Heart right ventricle (tissue), 16 donors: ENCODE data around the gene TMEM267. TPM values are rescaled to one million over a fixed set of nuclear protein-coding genes. Genes with fewer than 3 reads are reported as not detected.

Experiments
- ATAC-seq, 8 donors: fragments of 200-7000 bp; cut with Tn5 transposase; one replicate each; pipeline ENCODE4 v1.9.1; 2020; ENCODE audit warnings: mild to moderate bottlenecking in 8 of 8, moderate library complexity in 8 of 8, moderate number of reproducible peaks in 1 of 8
- DNase-seq, 2 donors: peaks; one replicate each; pipeline ENCODE4 v3.0.0-alpha.2; 2020
- H3K27ac ChIP-seq, 10 donors: fragments of 200-600 bp; sonication (generic) in 2 of 10; one replicate each; pipeline versions ENCODE4 v1.5.0 to v1.8.0; 2020 to 2022; ENCODE audit warnings: mild to moderate bottlenecking in 3 of 10
- H3K27me3 ChIP-seq, 7 donors: fragments of 200-600 bp; one replicate each; pipeline ENCODE4 v1.8.0; 2021 to 2022; ENCODE audit warnings: mild to moderate bottlenecking in 2 of 7
- H3K36me3 ChIP-seq, 9 donors: fragments of 200-600 bp; sonication (generic) in 1 of 9; one replicate each; pipeline versions ENCODE4 v1.5.0 to v1.8.0; 2020 to 2022; ENCODE audit warnings: mild to moderate bottlenecking in 2 of 9
- H3K4me1 ChIP-seq, 9 donors: fragments of 200-600 bp; sonication (generic) in 1 of 9; one replicate each; pipeline versions ENCODE4 v1.5.0 to v1.8.0; 2020 to 2022; ENCODE audit warnings: mild to moderate bottlenecking in 4 of 9
- H3K4me3 ChIP-seq, 10 donors: fragments of 200-600 bp; sonication (generic) in 2 of 10; one replicate each; pipeline versions ENCODE4 v1.5.0 to v1.8.0; 2020 to 2022; ENCODE audit warnings: mild to moderate bottlenecking in 7 of 10, moderate library complexity in 2 of 10
- H3K9me3 ChIP-seq, 11 donors: fragments of 200-600 bp in 10 of 11; sonication (generic) in 2 of 11; one replicate each; pipeline versions ENCODE4 v1.5.0 to v1.8.0; 2013 to 2022; ENCODE audit warnings: mild to moderate bottlenecking in 2 of 11, control low read depth in 1 of 11, moderate library complexity in 1 of 11
- WGBS, 2 donors: extraction: QIAGEN DNeasy Blood & Tissue Kit; methylation state at CpG; one replicate each; pipeline ENCODE4 v1.1.7; 2013; ENCODE audit warnings: inconsistent platforms in 1 of 2; 5-methylcytosine and 5-hydroxymethylcytosine counted together
- intact Hi-C, 10 donors: fragments of 100-400 bp; cut with DNase I; formaldehyde crosslinking; loops; one replicate each; pipeline versions ENCODE4 v1.11.1 to v1.14.2; 2022
- polyA plus RNA-seq, 2 donors: library from polyadenylated mRNA; stranded (reverse); fragments of 200-250 nt; gene quantifications; one replicate each; pipeline ENCODE4 v1.2.3, GENCODE V29; 2013
- total RNA-seq, 10 donors: library from RNA; stranded (reverse); fragmentation: NEBNext Ultra II Directional in 3 of 10; extraction: Animal tissue kit (Norgen Biotek cat#: 25700) in 3 of 10; gene quantifications; one replicate each; pipeline versions ENCODE4 v1.2.1 to v1.2.4, GENCODE V29; 2021 to 2023
- TF ChIP-seq, protein P1 (sequence below), 9 donors: fragments of 200-600 bp; sonication (generic) in 2 of 9; IDR thresholded peaks; one replicate each; pipeline versions ENCODE4 v1.5.0 to v1.8.0; 2021 to 2022; ENCODE audit warnings: antibody characterized with exemption in 9 of 9, mild to moderate bottlenecking in 5 of 9, moderate library complexity in 1 of 9
- donor health status: Arrhythmogenic right ventricular cardiomyopathy.
- donor health status: ischemic (EF 13 %, LVEDD 7.1; RV severe dilation, severe dysfunction).
- donor health status: healthy with polysubstance abuse.
- donor health status: DM: no; HTN: yes; CAD: no.
- donor health status: DM: no; HTN: no; CAD: no.
- donor health status: ischemic (EF 25% LVEDD 6.9; RV normal size, moderate dysfunction).
- donor health status: ischemic (EF 25% LVEDD 5.7; RV mildly dilated, moderate dysfunction).
- donor health status: healthy.
- donor health status: DM: yes; HTN: yes; CAD: no.
- donor health status: Ischemic cardiomyopathy.
- donor health status: ischemic (EF 35%, LVEDD 5.7; RV mildly dilated, moderate dysfunction).
- donor health status: nonischemic (EF 11% LVEDD 7.7; RV severe dilation, severe dysfunction).
- donor health status: DM: yes; HTN: yes; CAD: no.
- donor health status: PGD.
- donor health status: ischemic (EF 29% LVEDD 5.4; RV normal size, mild dysfunction).
- donor health status: nonischemic (EF 23%, LVEDD 6.1; RV moderate dilation, normal function).

TMEM267 gene
- total and polyA plus RNA-seq, 12 donors = 4.2 to 10.3 (median 5.6) TPM

DNA sequence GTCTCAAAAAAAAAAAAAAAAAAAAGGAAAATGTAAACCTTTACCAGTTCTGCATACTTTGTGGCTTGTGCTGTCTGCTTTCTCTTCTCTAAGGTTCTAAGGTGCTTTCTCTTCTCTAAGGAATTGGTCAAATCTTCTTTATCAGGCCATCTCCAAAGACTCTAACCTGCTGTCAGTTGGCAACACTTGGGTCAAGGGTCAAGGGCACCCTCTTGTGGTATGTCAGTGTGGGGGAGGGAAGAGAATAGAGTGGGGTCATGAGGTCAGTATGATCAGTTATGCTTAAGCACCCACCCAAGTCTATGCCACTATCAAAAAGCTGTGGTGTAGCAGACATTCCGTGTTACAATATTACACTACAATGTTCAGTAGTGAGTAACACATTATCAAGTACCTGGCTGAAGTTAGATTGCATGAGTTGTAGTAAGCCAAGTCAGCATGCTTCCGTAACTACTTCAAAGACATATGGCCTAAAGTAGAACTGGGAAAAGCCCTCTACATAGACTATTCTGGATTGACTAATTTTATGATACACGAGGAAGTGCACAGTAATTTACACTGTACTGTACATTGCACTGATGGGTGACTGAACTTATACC, 46.5 kb downstream of the TMEM267 start:
- DNase-seq (no peak), ATAC-seq (no peak)
- 95 to 96% methylated on average over 3 of the region's 3 CpGs for WGBS, 2 donors
- intact Hi-C loops = no loop called here
- Histone ChIP-seq H3K4me3 (no peak overlapping the region), H3K9me3 (peaks cover 0 to 39% (median 0%) of the 10 kb centered on the region in 11 donors), H3K27me3 (no peaks in the 10 kb centered on the region), H3K4me1 (peaks cover 0 to 13% (median 9%) of the 10 kb centered on the region in 9 donors), H3K36me3 (no peaks in the 10 kb centered on the region), H3K27ac (no peak overlapping the region)
- TF ChIP-seq, protein P1, sequence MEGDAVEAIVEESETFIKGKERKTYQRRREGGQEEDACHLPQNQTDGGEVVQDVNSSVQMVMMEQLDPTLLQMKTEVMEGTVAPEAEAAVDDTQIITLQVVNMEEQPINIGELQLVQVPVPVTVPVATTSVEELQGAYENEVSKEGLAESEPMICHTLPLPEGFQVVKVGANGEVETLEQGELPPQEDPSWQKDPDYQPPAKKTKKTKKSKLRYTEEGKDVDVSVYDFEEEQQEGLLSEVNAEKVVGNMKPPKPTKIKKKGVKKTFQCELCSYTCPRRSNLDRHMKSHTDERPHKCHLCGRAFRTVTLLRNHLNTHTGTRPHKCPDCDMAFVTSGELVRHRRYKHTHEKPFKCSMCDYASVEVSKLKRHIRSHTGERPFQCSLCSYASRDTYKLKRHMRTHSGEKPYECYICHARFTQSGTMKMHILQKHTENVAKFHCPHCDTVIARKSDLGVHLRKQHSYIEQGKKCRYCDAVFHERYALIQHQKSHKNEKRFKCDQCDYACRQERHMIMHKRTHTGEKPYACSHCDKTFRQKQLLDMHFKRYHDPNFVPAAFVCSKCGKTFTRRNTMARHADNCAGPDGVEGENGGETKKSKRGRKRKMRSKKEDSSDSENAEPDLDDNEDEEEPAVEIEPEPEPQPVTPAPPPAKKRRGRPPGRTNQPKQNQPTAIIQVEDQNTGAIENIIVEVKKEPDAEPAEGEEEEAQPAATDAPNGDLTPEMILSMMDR (IDR thresholded peaks at IDR 0.05) = no peak

DNA sequence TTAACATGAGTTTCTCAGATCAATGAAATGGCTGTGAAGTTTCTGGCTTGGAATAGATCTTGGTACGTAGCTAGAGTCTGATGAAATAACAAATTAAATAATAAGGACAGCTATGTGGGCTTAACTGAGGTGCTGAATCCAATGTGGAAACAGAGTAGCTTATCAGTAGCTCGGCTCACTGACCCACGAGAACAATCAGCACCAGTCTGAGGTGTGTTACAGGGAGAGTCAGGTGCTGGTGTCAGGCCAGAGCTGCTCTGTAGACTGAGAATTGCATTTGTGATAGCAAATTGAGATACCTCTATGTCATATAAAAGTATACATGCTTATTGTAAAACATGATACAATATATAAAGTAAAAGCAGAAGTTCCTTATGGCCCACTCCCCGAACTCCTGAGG, 50.3 kb downstream of the TMEM267 start:
- Histone ChIP-seq H3K4me1 (peaks cover 0 to 13% (median 9%) of the 10 kb centered on the region in 9 donors), H3K36me3 (no peaks in the 10 kb centered on the region), H3K9me3 (peaks cover 0 to 7% (median 0%) of the 10 kb centered on the region in 11 donors), H3K27me3 (no peaks in the 10 kb centered on the region), H3K27ac (no peak overlapping the region), H3K4me3 (no peak overlapping the region)
- DNase-seq = no peak
- TF ChIP-seq, protein P1 (IDR thresholded peaks at IDR 0.05) = no peak
- no peak for ATAC-seq
- intact Hi-C loops = no loop called here
- WGBS, 2 donors = 57 to 67% methylated on average over 4 of the region's 4 CpGs

DNA sequence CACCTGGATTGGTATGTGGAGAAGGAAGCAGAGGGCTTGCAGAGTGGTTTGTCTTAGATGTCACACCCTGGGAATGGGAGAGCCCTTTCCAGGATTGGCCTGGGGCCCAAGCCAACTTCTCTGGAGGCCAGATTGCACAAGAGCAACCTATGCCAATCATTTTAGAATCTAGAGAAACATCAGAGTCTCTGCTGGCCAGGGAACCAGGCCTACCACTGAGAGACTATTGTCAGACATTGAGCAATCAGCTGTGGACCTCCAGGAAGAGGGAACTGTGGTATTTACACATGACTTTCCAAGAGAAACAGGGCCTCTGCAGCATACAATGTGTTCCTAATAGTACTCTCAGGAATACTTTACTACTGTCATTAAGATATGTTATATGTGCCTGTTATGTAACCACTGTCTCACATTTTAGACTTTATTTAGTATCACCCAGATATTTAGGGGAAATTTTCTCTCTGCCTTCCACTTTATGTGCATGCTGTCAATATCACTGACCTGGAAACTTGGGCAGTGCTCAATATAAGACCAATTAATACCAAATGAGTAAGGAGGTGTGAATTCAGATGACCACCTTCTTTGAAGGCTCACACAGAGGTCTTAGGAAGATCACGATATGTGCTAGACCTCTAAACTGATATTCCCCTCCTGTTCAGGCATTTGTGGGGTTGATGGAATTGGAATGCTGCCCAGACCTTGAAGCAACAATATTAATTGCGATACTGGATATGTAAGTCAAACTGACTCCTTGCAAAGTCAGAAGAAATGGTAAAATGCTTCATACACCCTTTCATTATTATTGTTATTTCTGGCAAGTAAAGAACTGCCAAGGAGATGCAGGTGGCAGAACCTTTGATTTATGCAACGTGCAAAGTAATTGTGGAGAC, 50.9 kb downstream of the TMEM267 start:
- H3K4me1 ChIP-seq = peaks cover 0 to 13% (median 9%) of the 10 kb centered on the region in 9 donors
- H3K36me3 ChIP-seq = no peaks in the 10 kb centered on the region
- ATAC-seq (peak; percentile 47 to 88 (median 78)), DNase-seq (peak; percentile 5 to 59)
- intact Hi-C loops = no loop called here
- H3K4me3 ChIP-seq = no peak overlapping the region
- TF ChIP-seq, protein P1 (IDR thresholded peaks at IDR 0.05) = no peak
- peaks cover 0 to under 1% (median 0%) of the 10 kb centered on the region in 11 donors for H3K9me3 ChIP-seq
- WGBS, 2 donors = 72 to 88% methylated on average over 3 of the region's 3 CpGs
- H3K27me3 ChIP-seq = no peaks in the 10 kb centered on the region
- H3K27ac ChIP-seq = no peak overlapping the region

DNA sequence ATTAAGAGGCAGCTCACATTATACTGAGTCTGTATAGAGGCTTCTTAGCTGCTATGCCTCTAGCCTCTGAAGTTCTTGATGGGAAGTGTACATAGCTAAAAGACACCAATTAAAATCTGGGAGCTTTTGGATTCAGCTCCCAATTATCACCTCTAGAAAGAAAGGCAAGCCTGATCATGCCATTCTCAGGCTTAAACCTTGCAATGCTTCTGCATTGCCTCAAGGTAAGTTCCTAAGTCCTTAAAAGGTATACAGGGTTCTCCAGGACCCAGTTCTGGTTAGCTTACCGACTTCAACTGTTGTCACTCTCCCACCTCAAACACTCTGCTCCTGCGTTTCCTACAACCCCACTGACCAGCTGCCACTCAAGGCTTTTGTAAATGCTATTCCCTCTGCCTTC, 54.0 kb downstream of the TMEM267 start:
- 81 to 83% methylated on average over 2 of the region's 2 CpGs for WGBS, 2 donors
- no peaks in the 10 kb centered on the region for H3K9me3 ChIP-seq
- no peak for DNase-seq
- no peaks in the 10 kb centered on the region for H3K36me3 ChIP-seq
- H3K27ac ChIP-seq = no peak overlapping the region
- peaks cover 0 to 13% (median 9%) of the 10 kb centered on the region in 9 donors for H3K4me1 ChIP-seq
- ATAC-seq = no peak
- TF ChIP-seq, protein P1 (IDR thresholded peaks at IDR 0.05) = no peak
- intact Hi-C loops = no loop called here
- no peak overlapping the region for H3K4me3 ChIP-seq
- H3K27me3 ChIP-seq = no peaks in the 10 kb centered on the region
